Left ventricle myocardium inferior (tissue), 1 donor: ENCODE data around the gene KRT81. TPM values are rescaled to one million over a fixed set of nuclear protein-coding genes. Genes with fewer than 3 reads are reported as not detected.

Experiments
- DNase-seq: peaks from one replicate; pipeline ENCODE4 v3.0.0-alpha.2; 2020
- H3K27ac ChIP-seq: fragments of 200-600 bp; replicated peaks from 2 replicates; pipeline ENCODE4 v1.8.0; 2021
- H3K27me3 ChIP-seq: fragments of 200-600 bp; 2 replicates; pipeline ENCODE4 v1.8.0; 2021; ENCODE audit warnings: low read depth
- H3K36me3 ChIP-seq: fragments of 200-600 bp; 2 replicates; pipeline ENCODE4 v1.8.0; 2021
- H3K4me1 ChIP-seq: fragments of 200-600 bp; 2 replicates; pipeline ENCODE4 v1.8.0; 2021
- H3K4me3 ChIP-seq: fragments of 200-600 bp; 2 replicates; pipeline ENCODE4 v1.8.0; 2021; ENCODE audit warnings: mild to moderate bottlenecking, moderate library complexity
- H3K9me3 ChIP-seq: fragments of 200-600 bp; replicated peaks from 2 replicates; pipeline ENCODE4 v1.8.0; 2021
- intact Hi-C: fragments of 100-400 bp; cut with micrococcal nuclease; formaldehyde crosslinking; loops from one replicate; pipeline ENCODE4 v1.11.0; 2022
- total RNA-seq: library from RNA; stranded (reverse); fragmentation: NEBNext Ultra II Directional; extraction: Animal tissue kit (Norgen Biotek cat#: 25700); gene quantifications from one replicate; pipeline ENCODE4 v1.2.1, GENCODE V29; 2021
- TF ChIP-seq, protein P1 (sequence below): fragments of 200-600 bp; IDR thresholded peaks from 2 replicates; pipeline ENCODE4 v1.8.0; 2021; ENCODE audit warnings: antibody characterized with exemption, mild to moderate bottlenecking, borderline replicate concordance
- donor health status: DM: no; HTN: yes; CAD: no; lungs with severe emphysema.

KRT81 gene
- total RNA-seq, 1 donor from 2014 or later: not detected

DNA sequence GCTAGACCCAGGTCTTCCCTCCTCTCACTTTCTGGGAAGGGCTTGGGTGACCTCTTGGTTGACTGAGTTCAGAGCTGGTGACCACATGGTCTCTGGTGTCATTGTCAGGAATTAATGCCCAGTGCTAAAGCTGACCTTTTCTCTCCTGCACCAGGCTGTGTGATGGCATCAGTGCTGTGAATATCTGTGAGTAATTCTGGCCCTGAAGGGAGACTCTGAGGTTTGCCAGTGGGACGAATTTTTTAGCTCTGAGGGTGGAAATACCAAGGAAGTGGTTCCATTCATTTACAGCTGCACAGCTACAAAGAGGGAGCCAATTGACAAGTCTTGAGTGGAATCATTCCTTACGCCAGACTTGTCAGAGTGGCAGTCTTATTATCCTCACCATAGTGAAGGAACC lies 23.1 kb downstream of the KRT81 start:
- H3K4me1 ChIP-seq: no peaks in the 10 kb centered on the region
- H3K4me3 ChIP-seq: no peak overlapping the region
- H3K27ac ChIP-seq: no peak overlapping the region
- no peaks in the 10 kb centered on the region for H3K36me3 ChIP-seq
- TF ChIP-seq, protein P1, sequence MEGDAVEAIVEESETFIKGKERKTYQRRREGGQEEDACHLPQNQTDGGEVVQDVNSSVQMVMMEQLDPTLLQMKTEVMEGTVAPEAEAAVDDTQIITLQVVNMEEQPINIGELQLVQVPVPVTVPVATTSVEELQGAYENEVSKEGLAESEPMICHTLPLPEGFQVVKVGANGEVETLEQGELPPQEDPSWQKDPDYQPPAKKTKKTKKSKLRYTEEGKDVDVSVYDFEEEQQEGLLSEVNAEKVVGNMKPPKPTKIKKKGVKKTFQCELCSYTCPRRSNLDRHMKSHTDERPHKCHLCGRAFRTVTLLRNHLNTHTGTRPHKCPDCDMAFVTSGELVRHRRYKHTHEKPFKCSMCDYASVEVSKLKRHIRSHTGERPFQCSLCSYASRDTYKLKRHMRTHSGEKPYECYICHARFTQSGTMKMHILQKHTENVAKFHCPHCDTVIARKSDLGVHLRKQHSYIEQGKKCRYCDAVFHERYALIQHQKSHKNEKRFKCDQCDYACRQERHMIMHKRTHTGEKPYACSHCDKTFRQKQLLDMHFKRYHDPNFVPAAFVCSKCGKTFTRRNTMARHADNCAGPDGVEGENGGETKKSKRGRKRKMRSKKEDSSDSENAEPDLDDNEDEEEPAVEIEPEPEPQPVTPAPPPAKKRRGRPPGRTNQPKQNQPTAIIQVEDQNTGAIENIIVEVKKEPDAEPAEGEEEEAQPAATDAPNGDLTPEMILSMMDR: no peak
- H3K27me3 ChIP-seq: peaks cover 38% of the 10 kb centered on the region
- H3K9me3 ChIP-seq: no peaks in the 10 kb centered on the region
- intact Hi-C loops: no loop called here
- DNase-seq: no peak

DNA sequence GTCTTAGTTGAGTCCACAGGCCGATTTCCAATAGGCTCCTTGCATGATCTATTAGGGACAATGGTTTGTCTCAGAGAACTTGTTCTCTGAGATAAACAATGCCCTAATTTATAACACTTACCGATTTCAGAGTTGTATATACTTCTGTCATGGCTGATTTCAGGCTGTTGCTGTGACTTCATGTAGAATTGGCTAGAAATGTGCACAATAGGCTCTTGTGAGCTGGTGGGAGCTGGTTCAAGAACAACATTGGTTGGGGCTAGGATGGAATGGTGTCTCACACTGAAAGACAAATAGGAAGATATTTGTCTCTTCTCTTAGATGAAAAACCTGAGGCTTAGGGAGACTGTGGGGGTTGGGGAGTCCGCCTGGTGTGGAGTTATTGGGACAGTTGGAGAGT lies 23.6 kb downstream of the KRT81 start:
- no peak for DNase-seq
- no peaks in the 10 kb centered on the region for H3K36me3 ChIP-seq
- H3K27ac ChIP-seq: no peak overlapping the region
- no peaks in the 10 kb centered on the region for H3K9me3 ChIP-seq
- peaks cover 40% of the 10 kb centered on the region for H3K27me3 ChIP-seq
- H3K4me1 ChIP-seq: no peaks in the 10 kb centered on the region
- intact Hi-C loops: no loop called here
- TF ChIP-seq, protein P1: no peak
- H3K4me3 ChIP-seq: no peak overlapping the region

DNA sequence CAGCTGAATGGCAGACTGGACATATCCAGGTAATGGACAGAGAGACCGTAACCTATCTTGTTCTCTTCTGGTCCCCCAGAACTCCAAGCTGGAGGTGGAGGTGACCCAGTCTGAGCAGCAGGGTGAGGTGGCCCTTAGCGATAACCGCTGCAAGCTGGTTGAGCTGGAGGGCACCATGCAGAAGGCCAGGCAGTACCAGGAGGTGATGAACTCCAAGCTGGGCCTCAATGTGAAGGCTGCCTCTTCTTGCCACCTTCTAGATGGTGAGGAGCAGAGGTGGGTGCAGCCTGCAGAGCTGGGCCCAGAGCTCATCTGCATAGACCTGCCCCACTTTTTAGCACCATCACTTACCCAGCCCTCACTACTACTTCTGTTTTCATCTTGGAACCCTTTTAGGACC lies 24.1 kb downstream of the KRT81 start:
- Histone ChIP-seq H3K27ac (no peak overlapping the region), H3K27me3 (peaks cover 45% of the 10 kb centered on the region), H3K9me3 (no peaks in the 10 kb centered on the region), H3K4me1 (no peaks in the 10 kb centered on the region), H3K4me3 (no peak overlapping the region), H3K36me3 (no peaks in the 10 kb centered on the region)
- TF ChIP-seq, protein P1: no peak
- intact Hi-C loops: no loop called here
- DNase-seq: no peak

DNA sequence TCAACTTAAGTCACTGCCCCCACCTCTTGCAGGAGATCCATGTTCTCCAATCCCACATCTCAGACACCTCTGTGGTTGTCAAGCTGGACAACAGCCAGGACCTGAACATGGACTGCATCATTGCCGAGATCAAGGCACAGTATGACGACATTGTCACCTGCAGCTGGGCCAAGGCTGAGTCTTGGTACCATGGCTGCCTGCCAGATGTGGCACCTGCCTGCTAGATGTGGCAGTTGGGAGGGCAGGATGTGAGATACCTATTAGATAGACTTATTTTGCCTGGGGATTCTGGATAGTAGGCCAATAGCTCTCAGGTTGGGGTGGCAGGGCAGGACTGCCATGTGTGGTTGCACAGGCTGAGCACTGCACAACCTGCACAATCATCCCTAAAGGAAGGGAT lies 24.8 kb downstream of the KRT81 start:
- DNase-seq: no peak
- H3K36me3 ChIP-seq: no peaks in the 10 kb centered on the region
- intact Hi-C loops: no loop called here
- H3K4me1 ChIP-seq: no peaks in the 10 kb centered on the region
- H3K27ac ChIP-seq: no peak overlapping the region
- H3K9me3 ChIP-seq: no peaks in the 10 kb centered on the region
- TF ChIP-seq, protein P1: no peak
- H3K27me3 ChIP-seq: peaks cover 50% of the 10 kb centered on the region
- H3K4me3 ChIP-seq: no peak overlapping the region

DNA sequence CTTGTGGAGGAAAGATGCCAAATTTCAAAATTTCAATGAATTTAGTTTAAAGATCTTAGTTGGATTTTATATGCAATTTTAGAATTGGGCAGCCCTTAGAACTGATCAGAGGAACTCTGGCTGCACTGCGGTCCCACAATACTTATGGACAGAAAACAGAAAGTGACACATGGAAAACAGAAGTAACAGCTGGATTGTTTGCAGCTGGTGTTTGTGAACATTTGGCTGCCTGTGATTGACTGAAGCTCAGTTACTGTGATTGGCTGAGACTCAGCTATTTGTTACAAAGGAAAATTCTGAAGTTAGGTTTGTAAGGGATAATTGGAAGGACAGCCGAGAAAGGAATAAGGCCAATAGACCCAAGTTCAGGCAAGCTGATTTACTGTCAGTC lies 26.9 kb downstream of the KRT81 start:
- DNase-seq: no peak
- H3K27me3 ChIP-seq: peaks cover 50% of the 10 kb centered on the region
- no peaks in the 10 kb centered on the region for H3K9me3 ChIP-seq
- no peak overlapping the region for H3K27ac ChIP-seq
- intact Hi-C loops: no loop called here
- H3K4me1 ChIP-seq: no peaks in the 10 kb centered on the region
- TF ChIP-seq, protein P1: no peak
- no peak overlapping the region for H3K4me3 ChIP-seq
- H3K36me3 ChIP-seq: no peaks in the 10 kb centered on the region
